ENCODE data around the gene C2orf81.
A peak's percentile ranks its signal among the peaks of the same experiment; 100 is the strongest.

Gene C2orf81

GRCh38 chr2:74415762-74416395 is 5.5 kb downstream of the C2orf81 start:
- peak; percentile 9 for FAIRE-seq
- TF ChIP-seq POLR2A (IDR thresholded peaks at IDR 0.05; ENCODE audit: low read depth, low read length) (no peak), POLR2AphosphoS5 (IDR thresholded peaks at IDR 0.05; ENCODE audit: low read depth, low read length) (no peak), SPI1 (IDR thresholded peaks at IDR 0.05; ENCODE audit: low read depth, low read length) (no peak), POU2F2 (IDR thresholded peaks at IDR 0.05; ENCODE audit: low read depth, low read length) (no peak), PAX5 (IDR thresholded peaks at IDR 0.05; ENCODE audit: insufficient read depth, low read length, severe bottlenecking) (no peak), TAF1 (IDR thresholded peaks at IDR 0.05; ENCODE audit: low read depth, low read length) (no peak)

DNA sequence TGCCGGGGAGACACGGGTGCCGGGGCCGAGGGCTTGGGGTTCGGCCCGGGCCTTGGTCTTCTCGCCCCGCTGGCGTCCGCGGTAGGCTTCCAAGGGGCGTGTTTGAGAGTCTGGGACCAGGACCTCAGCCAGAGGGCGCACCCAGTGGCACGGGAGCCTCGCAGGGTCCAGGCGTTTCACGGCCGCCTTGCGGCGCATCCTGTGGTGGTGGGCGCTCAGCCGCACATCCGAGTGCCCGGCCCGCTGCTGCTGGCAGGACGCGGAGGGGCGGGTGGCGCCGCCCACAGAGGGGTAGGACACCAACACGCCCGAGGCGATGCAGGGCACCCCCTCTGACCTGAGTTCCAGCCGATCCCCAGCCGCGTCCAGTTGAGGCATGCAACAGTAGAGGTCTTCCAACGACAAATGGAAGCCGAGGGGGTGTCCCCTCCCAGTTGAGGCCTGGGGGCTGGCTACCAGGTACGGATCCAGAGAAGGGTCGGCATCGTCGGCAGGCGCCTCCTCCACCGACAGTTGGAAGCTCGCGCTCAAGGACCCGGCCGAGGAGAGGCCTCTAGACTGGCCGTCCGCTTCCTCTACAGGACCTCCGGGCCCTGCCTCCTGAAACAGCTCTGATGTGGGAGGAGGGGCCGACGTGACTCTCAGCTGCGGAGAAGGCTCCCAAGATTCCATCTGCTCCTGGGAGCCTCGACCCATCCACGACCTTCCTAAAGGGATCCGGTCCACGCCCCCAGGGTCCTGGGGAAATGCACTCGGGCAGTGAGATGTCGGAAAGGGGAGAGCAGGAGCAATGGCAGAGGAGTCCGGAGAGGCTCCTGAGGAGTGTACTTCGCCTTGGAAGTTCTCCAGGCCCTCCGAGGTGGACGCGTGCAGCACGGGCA is 6.3 kb downstream of the C2orf81 start:
- peak; percentile 53 for DNase-seq (ENCODE audit: insufficient read length, low spot score)
- TF ChIP-seq POLR2AphosphoS5 (IDR thresholded peaks at IDR 0.05; ENCODE audit: low read depth, low read length) (no peak), POU2F2 (IDR thresholded peaks at IDR 0.05; ENCODE audit: low read depth, low read length) (no peak), SPI1 (IDR thresholded peaks at IDR 0.05; ENCODE audit: low read depth, low read length) (no peak), POLR2A (IDR thresholded peaks at IDR 0.05; ENCODE audit: low read depth, low read length) (no peak), PAX5 (IDR thresholded peaks at IDR 0.05; ENCODE audit: insufficient read depth, low read length, severe bottlenecking) (no peak), TAF1 (IDR thresholded peaks at IDR 0.05; ENCODE audit: low read depth, low read length) (no peak)
- FAIRE-seq = peak; percentile 82

More at GRCh38 chr2:74415762-74416395, 5.5 kb downstream of the C2orf81 start:
- DNase-seq (ENCODE audit: insufficient read length, low spot score) = no peak

DNA sequence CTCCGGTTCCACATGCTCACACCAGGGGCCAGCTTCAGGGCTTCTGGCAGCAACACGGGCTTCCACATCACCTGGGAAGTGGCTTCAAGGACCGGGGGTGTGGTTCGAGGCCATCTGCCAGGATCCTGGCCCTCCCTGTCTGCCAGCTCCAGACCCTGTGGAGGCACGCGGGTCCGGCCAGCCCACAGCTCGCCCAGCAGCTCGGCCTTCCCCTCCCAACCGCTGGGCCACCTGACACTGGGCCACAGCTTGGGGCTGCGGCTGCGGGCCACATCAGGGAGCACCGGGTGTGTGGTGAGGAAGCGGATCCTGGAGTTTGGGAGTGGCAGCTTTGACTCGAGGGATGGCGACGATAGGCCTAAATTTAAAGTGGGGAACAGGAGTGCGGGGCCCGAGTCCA is 7.0 kb downstream of the C2orf81 start:
- no peak for FAIRE-seq
- TF ChIP-seq TAF1 (IDR thresholded peaks at IDR 0.05; ENCODE audit: low read depth, low read length) (no peak), POLR2A (IDR thresholded peaks at IDR 0.05; ENCODE audit: low read depth, low read length) (no peak), SPI1 (IDR thresholded peaks at IDR 0.05; ENCODE audit: low read depth, low read length) (no peak), POU2F2 (IDR thresholded peaks at IDR 0.05; ENCODE audit: low read depth, low read length) (no peak), PAX5 (IDR thresholded peaks at IDR 0.05; ENCODE audit: insufficient read depth, low read length, severe bottlenecking) (no peak), POLR2AphosphoS5 (IDR thresholded peaks at IDR 0.05; ENCODE audit: low read depth, low read length) (no peak)

DNA sequence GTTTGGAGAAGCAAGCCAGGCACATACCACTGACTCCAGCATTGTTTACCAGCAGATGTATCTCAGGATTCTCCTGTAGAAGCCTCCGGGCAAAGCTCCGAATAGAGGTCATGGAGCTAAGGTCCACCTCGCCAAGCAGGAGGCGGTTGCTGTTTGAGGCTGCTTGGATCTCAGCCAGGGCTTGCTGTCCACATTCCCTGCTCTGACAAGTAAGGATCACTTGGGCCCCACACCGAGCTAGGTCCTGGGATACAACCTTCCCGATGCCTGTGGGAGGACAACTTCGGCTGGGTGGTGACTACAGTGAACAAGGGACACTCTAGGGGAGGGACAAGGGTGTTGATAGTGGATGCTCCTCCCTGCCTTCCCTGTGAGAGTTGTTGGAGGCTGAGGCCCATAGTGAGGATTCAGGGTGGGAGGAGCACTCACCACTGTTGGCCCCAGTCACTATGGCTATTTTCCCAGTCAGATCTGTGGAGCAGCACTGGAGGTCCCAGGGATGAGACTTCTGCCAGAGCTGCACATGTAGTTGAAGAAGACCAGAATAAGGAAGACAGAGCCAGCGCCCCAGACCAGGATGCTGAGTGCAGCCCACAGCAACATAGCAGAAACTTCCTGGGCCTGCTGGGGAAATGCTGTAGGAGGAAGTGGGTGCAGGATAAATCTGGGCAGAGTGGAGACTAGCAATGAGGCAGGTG is 8.3 kb downstream of the C2orf81 start:
- peak; percentile 34; the same call in 1 of the 2 replicates for TF ChIP-seq SPI1 (IDR thresholded peaks at IDR 0.05; ENCODE audit: low read depth, low read length)
- TF ChIP-seq POU2F2 (IDR thresholded peaks at IDR 0.05; ENCODE audit: low read depth, low read length) = no peak
- DNase-seq (ENCODE audit: insufficient read length, low spot score) (no peak), FAIRE-seq (no peak)

More for the DNA sequence above, 7.0 kb downstream of the C2orf81 start:
- no peak for DNase-seq (ENCODE audit: insufficient read length, low spot score)

DNA sequence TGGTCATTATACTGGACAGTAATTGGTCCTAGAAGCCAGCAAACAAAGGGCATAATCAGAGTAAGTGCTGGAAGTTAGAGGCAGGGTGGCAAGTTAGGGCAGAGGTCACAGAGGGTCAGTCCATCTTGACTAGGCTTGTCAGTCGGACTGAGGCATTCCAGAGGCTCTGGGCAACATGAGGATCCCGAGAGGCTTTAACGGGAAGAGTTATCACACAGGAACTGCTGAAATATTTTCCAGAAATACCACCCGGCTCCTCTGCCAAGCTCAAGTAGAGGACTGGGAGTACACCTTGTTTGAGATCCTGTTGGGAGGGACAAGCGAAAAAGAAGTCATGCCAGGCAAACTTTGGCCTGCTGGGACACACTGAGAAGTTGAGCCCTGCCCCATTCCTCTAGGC is 13.7 kb downstream of the C2orf81 start:
- no peak for TF ChIP-seq POLR2A (IDR thresholded peaks at IDR 0.05; ENCODE audit: low read depth, low read length)
- DNase-seq (ENCODE audit: insufficient read length, low spot score) (no peak), FAIRE-seq (no peak)

- peak; percentile 9; the same call in 1 of the 2 replicates for TF ChIP-seq SPI1 (IDR thresholded peaks at IDR 0.05; ENCODE audit: low read depth, low read length)
- TF ChIP-seq POU2F2 (IDR thresholded peaks at IDR 0.05; ENCODE audit: low read depth, low read length) = peak; percentile 79
- TF ChIP-seq POLR2AphosphoS5 (IDR thresholded peaks at IDR 0.05; ENCODE audit: low read depth, low read length) = no peak
- no peak for TF ChIP-seq TAF1 (IDR thresholded peaks at IDR 0.05; ENCODE audit: low read depth, low read length)
- FAIRE-seq (peak; percentile 92), DNase-seq (ENCODE audit: insufficient read length, low spot score) (no peak)
Measured at GRCh38 chr2:74406035-74406434, 15.4 kb downstream of the C2orf81 start.

DNA sequence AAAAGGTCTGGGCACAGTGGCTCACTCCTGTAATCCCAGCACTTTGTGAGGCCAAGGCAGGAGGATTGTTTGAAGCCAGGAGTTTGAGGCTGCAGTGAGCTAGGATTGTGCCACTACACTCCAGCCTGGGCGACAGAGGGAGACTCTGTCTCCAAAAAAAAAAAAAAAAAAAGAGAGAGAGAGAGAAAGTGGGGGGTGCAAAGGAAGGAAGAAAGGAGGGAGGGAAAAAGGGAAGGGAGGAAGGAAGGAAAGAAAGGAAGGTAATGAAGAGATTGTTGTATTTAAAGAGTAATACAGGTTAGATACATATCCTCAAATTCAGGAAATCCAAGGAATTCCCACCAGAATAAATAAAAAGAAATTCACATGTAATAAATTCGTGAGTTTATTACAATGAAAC is 19.5 kb downstream of the C2orf81 start:
- DNase-seq (ENCODE audit: insufficient read length, low spot score) (no peak), FAIRE-seq (no peak)
- TF ChIP-seq TAF1 (IDR thresholded peaks at IDR 0.05; ENCODE audit: low read depth, low read length) = no peak
- TF ChIP-seq POU2F2 (IDR thresholded peaks at IDR 0.05; ENCODE audit: low read depth, low read length) = no peak
- TF ChIP-seq POLR2A (IDR thresholded peaks at IDR 0.05; ENCODE audit: low read depth, low read length) = no peak
- no peak for TF ChIP-seq SPI1 (IDR thresholded peaks at IDR 0.05; ENCODE audit: low read depth, low read length)
- TF ChIP-seq PAX5 (IDR thresholded peaks at IDR 0.05; ENCODE audit: insufficient read depth, low read length, severe bottlenecking) = no peak
- TF ChIP-seq POLR2AphosphoS5 (IDR thresholded peaks at IDR 0.05; ENCODE audit: low read depth, low read length) = no peak

DNA sequence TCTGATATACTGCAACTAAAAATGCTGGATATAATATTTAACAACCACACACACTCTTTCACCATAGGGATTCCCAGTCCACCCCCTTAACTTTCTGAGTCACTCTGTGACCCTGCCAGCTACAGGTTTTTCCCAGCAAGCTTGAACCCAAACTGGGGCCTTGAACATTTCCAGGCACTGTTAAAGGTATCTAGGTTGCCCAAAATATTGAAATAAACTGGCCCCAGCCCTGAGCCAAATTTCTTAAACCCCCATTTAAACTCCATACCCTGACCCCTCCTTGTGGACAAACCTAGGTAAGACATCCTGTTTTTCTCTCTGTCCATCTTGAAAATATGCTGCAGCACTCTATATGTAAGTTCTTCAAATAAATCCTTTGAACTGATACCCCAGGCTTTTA is 21.6 kb downstream of the C2orf81 start:
- no peak for DNase-seq (ENCODE audit: insufficient read length, low spot score)
- no peak for TF ChIP-seq TAF1 (IDR thresholded peaks at IDR 0.05; ENCODE audit: low read depth, low read length)
- no peak for TF ChIP-seq POLR2AphosphoS5 (IDR thresholded peaks at IDR 0.05; ENCODE audit: low read depth, low read length)
- TF ChIP-seq POLR2A (IDR thresholded peaks at IDR 0.05; ENCODE audit: low read depth, low read length) = no peak
- no peak for TF ChIP-seq POU2F2 (IDR thresholded peaks at IDR 0.05; ENCODE audit: low read depth, low read length)
- TF ChIP-seq SPI1 (IDR thresholded peaks at IDR 0.05; ENCODE audit: low read depth, low read length) = no peak
- no peak for TF ChIP-seq PAX5 (IDR thresholded peaks at IDR 0.05; ENCODE audit: insufficient read depth, low read length, severe bottlenecking)
- no peak for FAIRE-seq

DNA sequence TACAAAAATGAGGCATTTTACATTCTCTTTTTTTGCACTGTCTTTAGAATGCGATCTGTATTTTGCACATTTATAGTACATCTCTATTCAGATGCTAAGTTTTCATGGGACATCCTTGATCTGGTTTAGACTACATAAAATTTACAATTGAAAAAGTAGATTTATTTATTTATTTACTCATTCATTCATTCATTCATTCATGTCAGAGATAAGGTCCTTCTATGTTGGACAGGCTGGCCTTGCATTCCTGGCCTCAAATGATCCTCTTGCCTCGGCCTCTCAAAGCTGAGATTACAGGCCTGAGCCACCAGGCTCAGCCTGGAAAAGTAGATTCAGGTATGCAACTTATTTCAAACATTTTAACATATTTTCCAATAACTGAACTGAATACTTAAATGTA is 25.3 kb downstream of the C2orf81 start:
- no peak for DNase-seq (ENCODE audit: insufficient read length, low spot score)
- TF ChIP-seq TAF1 (IDR thresholded peaks at IDR 0.05; ENCODE audit: low read depth, low read length) = no peak
- no peak for TF ChIP-seq PAX5 (IDR thresholded peaks at IDR 0.05; ENCODE audit: insufficient read depth, low read length, severe bottlenecking)
- no peak for TF ChIP-seq SPI1 (IDR thresholded peaks at IDR 0.05; ENCODE audit: low read depth, low read length)
- no peak for TF ChIP-seq POU2F2 (IDR thresholded peaks at IDR 0.05; ENCODE audit: low read depth, low read length)
- TF ChIP-seq POLR2A (IDR thresholded peaks at IDR 0.05; ENCODE audit: low read depth, low read length) = no peak
- no peak for TF ChIP-seq POLR2AphosphoS5 (IDR thresholded peaks at IDR 0.05; ENCODE audit: low read depth, low read length)
- FAIRE-seq = no peak

Data from GM12891 (cell line).